WTC11 (cell line): ENCODE measurements around the gene ZNF490. TPM values are rescaled to one million over a fixed set of nuclear protein-coding genes. Genes with fewer than 3 reads are reported as not detected.

Experiments used
- ARID4B ChIP-seq: sonication (generic); formaldehyde crosslinking; IDR thresholded peaks from 2 replicates; pipeline ENCODE4 v1.8.0; 2023; ENCODE audit warnings: missing genetic modification reagents, mild to moderate bottlenecking, borderline replicate concordance
- CBFB ChIP-seq: sonication (generic); formaldehyde crosslinking; IDR thresholded peaks from 2 replicates; pipeline ENCODE4 v1.8.1; 2022; ENCODE audit warnings: mild to moderate bottlenecking, low read depth, missing genetic modification reagents
- CREM ChIP-seq: sonication (generic); formaldehyde crosslinking; IDR thresholded peaks from 2 replicates; pipeline ENCODE4 v1.8.1; 2022; ENCODE audit warnings: mild to moderate bottlenecking, missing genetic modification reagents, moderate library complexity
- ELF4 ChIP-seq: sonication (generic); formaldehyde crosslinking; IDR thresholded peaks from 2 replicates; pipeline ENCODE4 v1.8.1; 2022; ENCODE audit warnings: low read depth, mild to moderate bottlenecking, moderate library complexity, missing genetic modification reagents
- ERG ChIP-seq: fragments of 250-450 bp; sonication (Bioruptor Pico); IDR thresholded peaks from 2 replicates; pipeline ENCODE4 v1.8.0; 2021; ENCODE audit warnings: mild to moderate bottlenecking
- ESRRA ChIP-seq: sonication (generic); formaldehyde crosslinking; IDR thresholded peaks from 2 replicates; pipeline ENCODE4 v1.8.1; 2022; ENCODE audit warnings: mild to moderate bottlenecking, missing genetic modification reagents, borderline replicate concordance
- ETV6 ChIP-seq: sonication (generic); formaldehyde crosslinking; IDR thresholded peaks from 2 replicates; pipeline ENCODE4 v1.8.1; 2022; ENCODE audit warnings: mild to moderate bottlenecking, missing genetic modification reagents
- FOXK1 ChIP-seq: sonication (generic); formaldehyde crosslinking; IDR thresholded peaks from 2 replicates; pipeline ENCODE4 v1.8.0; 2022; ENCODE audit warnings: mild to moderate bottlenecking, moderate library complexity, missing genetic modification reagents
- GTF2I ChIP-seq: fragments of 250-450 bp; sonication (Bioruptor Pico); conservative IDR thresholded peaks from 2 replicates; pipeline ENCODE4 v1.4.0; 2021; ENCODE audit warnings: mild to moderate bottlenecking
- IRF2 ChIP-seq: sonication (generic); formaldehyde crosslinking; IDR thresholded peaks from 2 replicates; pipeline ENCODE4 v1.8.0; 2022; ENCODE audit warnings: low read depth, missing genetic modification reagents, borderline replicate concordance
- JAZF1 ChIP-seq: fragments of 250-450 bp; sonication (Bioruptor Pico); IDR thresholded peaks from 2 replicates; pipeline ENCODE4 v1.9.0; 2021; ENCODE audit warnings: moderate library complexity, mild to moderate bottlenecking, inconsistent platforms
- NFATC4 ChIP-seq: fragments of 250-450 bp; sonication (Bioruptor Pico); IDR thresholded peaks from 2 replicates; pipeline ENCODE4 v1.9.0; 2021; ENCODE audit warnings: mild to moderate bottlenecking
- NFYB ChIP-seq: sonication (generic); formaldehyde crosslinking; conservative IDR thresholded peaks from 2 replicates; pipeline ENCODE4 v1.8.0; 2022; ENCODE audit warnings: low read depth, missing genetic modification reagents
- OVOL2 ChIP-seq: fragments of 250-450 bp; sonication (Bioruptor Pico); IDR thresholded peaks from 2 replicates; pipeline ENCODE4 v1.9.0; 2021; ENCODE audit warnings: mild to moderate bottlenecking, borderline replicate concordance
- SMAD4 ChIP-seq: sonication (generic); formaldehyde crosslinking; IDR thresholded peaks from 2 replicates; pipeline ENCODE4 v1.8.0; 2022; ENCODE audit warnings: mild to moderate bottlenecking, missing genetic modification reagents
- STAT6 ChIP-seq: sonication (generic); formaldehyde crosslinking; conservative IDR thresholded peaks from 2 replicates; pipeline ENCODE4 v1.8.1; 2023; ENCODE audit warnings: mild to moderate bottlenecking, low read depth, missing genetic modification reagents, moderate library complexity
- TEAD4 ChIP-seq: sonication (generic); formaldehyde crosslinking; IDR thresholded peaks from 2 replicates; pipeline ENCODE4 v1.8.0; 2022; ENCODE audit warnings: mild to moderate bottlenecking, missing genetic modification reagents
- TP53 ChIP-seq: sonication (generic); formaldehyde crosslinking; IDR thresholded peaks from 2 replicates; pipeline ENCODE4 v1.8.1; 2023; ENCODE audit warnings: mild to moderate bottlenecking, missing genetic modification reagents
- ZNF138 ChIP-seq: sonication (generic); formaldehyde crosslinking; conservative IDR thresholded peaks from 2 replicates; pipeline ENCODE4 v1.8.1; 2022; ENCODE audit warnings: mild to moderate bottlenecking, moderate library complexity, missing genetic modification reagents
- ZNF232 ChIP-seq: sonication (generic); formaldehyde crosslinking; IDR thresholded peaks from 2 replicates; pipeline ENCODE4 v1.8.0; 2022; ENCODE audit warnings: mild to moderate bottlenecking, missing genetic modification reagents
- ZNF532 ChIP-seq: fragments of 250-450 bp; sonication (Bioruptor Pico); IDR thresholded peaks from 2 replicates; pipeline ENCODE4 v1.9.0; 2021; ENCODE audit warnings: mild to moderate bottlenecking, borderline replicate concordance
- total RNA-seq: library from RNA; stranded (reverse); gene quantifications from 3 replicates; pipeline ENCODE4 v1.2.3, GENCODE V29; 2021
- TF ChIP-seq, protein P1 (sequence below): sonication (generic); formaldehyde crosslinking; conservative IDR thresholded peaks from 2 replicates; pipeline ENCODE4 v1.8.1; 2022; ENCODE audit warnings: mild to moderate bottlenecking, missing genetic modification reagents
- TF ChIP-seq, protein P2 (sequence below): sonication (generic); formaldehyde crosslinking; IDR thresholded peaks from 2 replicates; pipeline ENCODE4 v1.8.1; 2023; ENCODE audit warnings: mild to moderate bottlenecking, missing genetic modification reagents, moderate library complexity
- TF ChIP-seq, protein P3 (sequence below): fragments of 200-600 bp; IDR thresholded peaks from 2 replicates; pipeline ENCODE4 v1.8.0; 2022; ENCODE audit warnings: antibody characterized with exemption

Gene ZNF490
- total RNA-seq, 1 experiment from 2014 or later: 7.3 TPM

GRCh38 chr19:12551060-12551832, 59.4 kb downstream of the ZNF490 start, which contains the start of gene ZNF564 (continued):
- peak; percentile 79; the same call in 1 of the 2 replicates for TF ChIP-seq ARID4B (CRISPR knock-in tag)
- TF ChIP-seq, protein P1, sequence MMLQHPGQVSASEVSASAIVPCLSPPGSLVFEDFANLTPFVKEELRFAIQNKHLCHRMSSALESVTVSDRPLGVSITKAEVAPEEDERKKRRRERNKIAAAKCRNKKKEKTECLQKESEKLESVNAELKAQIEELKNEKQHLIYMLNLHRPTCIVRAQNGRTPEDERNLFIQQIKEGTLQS (CRISPR knock-in tag): no peak
- TF ChIP-seq ZNF232 (CRISPR knock-in tag): no peak
- TF ChIP-seq STAT6: no peak
- TF ChIP-seq GTF2I (CRISPR knock-in tag): no peak
- peak; percentile 99 for TF ChIP-seq NFYB (CRISPR knock-in tag)
- TF ChIP-seq ETV6 (CRISPR knock-in tag): peak; percentile 81
- no peak for TF ChIP-seq ZNF138 (CRISPR knock-in tag)
- TF ChIP-seq, protein P2, sequence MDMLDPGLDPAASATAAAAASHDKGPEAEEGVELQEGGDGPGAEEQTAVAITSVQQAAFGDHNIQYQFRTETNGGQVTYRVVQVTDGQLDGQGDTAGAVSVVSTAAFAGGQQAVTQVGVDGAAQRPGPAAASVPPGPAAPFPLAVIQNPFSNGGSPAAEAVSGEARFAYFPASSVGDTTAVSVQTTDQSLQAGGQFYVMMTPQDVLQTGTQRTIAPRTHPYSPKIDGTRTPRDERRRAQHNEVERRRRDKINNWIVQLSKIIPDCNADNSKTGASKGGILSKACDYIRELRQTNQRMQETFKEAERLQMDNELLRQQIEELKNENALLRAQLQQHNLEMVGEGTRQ (CRISPR knock-in tag): no peak
- no peak for TF ChIP-seq NFATC4 (CRISPR knock-in tag)
- no peak for TF ChIP-seq ELF4 (CRISPR knock-in tag)
- no peak for TF ChIP-seq ZNF532
- no peak for TF ChIP-seq TP53
- no peak for TF ChIP-seq IRF2
- TF ChIP-seq ERG (CRISPR knock-in tag): no peak
- TF ChIP-seq JAZF1 (CRISPR knock-in tag): no peak
- no peak for TF ChIP-seq CBFB
- no peak for TF ChIP-seq SMAD4
- TF ChIP-seq ESRRA: no peak
- TF ChIP-seq FOXK1: peak; percentile 76
- TF ChIP-seq TEAD4 (CRISPR knock-in tag): no peak
- no peak; the same call in 1 of the 2 replicates for TF ChIP-seq CREM (CRISPR knock-in tag)
- TF ChIP-seq, protein P3, sequence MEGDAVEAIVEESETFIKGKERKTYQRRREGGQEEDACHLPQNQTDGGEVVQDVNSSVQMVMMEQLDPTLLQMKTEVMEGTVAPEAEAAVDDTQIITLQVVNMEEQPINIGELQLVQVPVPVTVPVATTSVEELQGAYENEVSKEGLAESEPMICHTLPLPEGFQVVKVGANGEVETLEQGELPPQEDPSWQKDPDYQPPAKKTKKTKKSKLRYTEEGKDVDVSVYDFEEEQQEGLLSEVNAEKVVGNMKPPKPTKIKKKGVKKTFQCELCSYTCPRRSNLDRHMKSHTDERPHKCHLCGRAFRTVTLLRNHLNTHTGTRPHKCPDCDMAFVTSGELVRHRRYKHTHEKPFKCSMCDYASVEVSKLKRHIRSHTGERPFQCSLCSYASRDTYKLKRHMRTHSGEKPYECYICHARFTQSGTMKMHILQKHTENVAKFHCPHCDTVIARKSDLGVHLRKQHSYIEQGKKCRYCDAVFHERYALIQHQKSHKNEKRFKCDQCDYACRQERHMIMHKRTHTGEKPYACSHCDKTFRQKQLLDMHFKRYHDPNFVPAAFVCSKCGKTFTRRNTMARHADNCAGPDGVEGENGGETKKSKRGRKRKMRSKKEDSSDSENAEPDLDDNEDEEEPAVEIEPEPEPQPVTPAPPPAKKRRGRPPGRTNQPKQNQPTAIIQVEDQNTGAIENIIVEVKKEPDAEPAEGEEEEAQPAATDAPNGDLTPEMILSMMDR: no peak
- no peak for TF ChIP-seq OVOL2 (CRISPR knock-in tag)
